Neuronal stem cell (in vitro differentiated cells): ENCODE data around the gene ATP9B.
A peak's percentile ranks its signal among the peaks of the same experiment; 100 is the strongest.

ENCODE experiments used
- DNase-seq: peaks from one replicate; pipeline ENCODE4 v3.0.0-alpha.2; 2013; ENCODE audit warnings: low spot score
- H2AFZ ChIP-seq: one replicate; pipeline ENCODE4 v1.6.1; 2013; ENCODE audit warnings: mild to moderate bottlenecking, low read length, inconsistent platforms
- H2AK5ac ChIP-seq: 2 replicates; pipeline ENCODE4 v1.6.1; 2013; ENCODE audit warnings: low read depth, mild to moderate bottlenecking, inconsistent platforms, low read length, moderate library complexity, mixed read lengths
- H2BK120ac ChIP-seq: 2 replicates; pipeline ENCODE4 v1.6.1; 2013; ENCODE audit warnings: low read depth, mild to moderate bottlenecking, inconsistent platforms, low read length, moderate library complexity, mixed read lengths
- H2BK12ac ChIP-seq: one replicate; pipeline ENCODE4 v1.6.1; 2013; ENCODE audit warnings: low read length, inconsistent platforms
- H2BK15ac ChIP-seq: 2 replicates; pipeline ENCODE4 v1.6.1; 2013; ENCODE audit warnings: mild to moderate bottlenecking, low read length, inconsistent platforms, mixed read lengths
- H2BK5ac ChIP-seq: one replicate; pipeline ENCODE4 v1.6.1; 2013; ENCODE audit warnings: inconsistent platforms, mild to moderate bottlenecking, low read length, moderate library complexity
- H3K14ac ChIP-seq: one replicate; pipeline ENCODE4 v1.6.1; 2013; ENCODE audit warnings: low read length, inconsistent platforms
- H3K18ac ChIP-seq: 2 replicates; pipeline ENCODE4 v1.6.1; 2013; ENCODE audit warnings: low read length, inconsistent platforms
- H3K23ac ChIP-seq: 2 replicates; pipeline ENCODE4 v1.6.1; 2013; ENCODE audit warnings: low read depth, mild to moderate bottlenecking, mixed read lengths, low read length, inconsistent platforms; ENCODE audit not compliant: poor library complexity
- H3K27ac ChIP-seq: replicated peaks from 3 replicates; pipeline ENCODE4 v1.5.1; 2013; ENCODE audit warnings: low read length, inconsistent platforms
- H3K27me3 ChIP-seq, 3 experiments: 2 replicates each; pipeline ENCODE4 v1.6.1; 2013; ENCODE audit warnings: low read length in 3 of 3, mild to moderate bottlenecking in 2 of 3, inconsistent platforms in 1 of 3, low read depth in 1 of 3, mixed read lengths in 1 of 3, moderate library complexity in 1 of 3; ENCODE audit not compliant: control insufficient read depth in 3 of 3, insufficient read depth in 3 of 3
- H3K36me3 ChIP-seq, 2 donors: replicated peaks in 1 of 2; 2 replicates each; pipeline ENCODE4 v1.6.1; 2013; ENCODE audit warnings: low read length in 2 of 2; ENCODE audit not compliant: control insufficient read depth in 2 of 2, insufficient read depth in 2 of 2
- H3K4ac ChIP-seq: 2 replicates; pipeline ENCODE4 v1.6.1; 2013; ENCODE audit warnings: inconsistent platforms, mild to moderate bottlenecking, low read length, moderate library complexity
- H3K4me1 ChIP-seq, 2 donors: 1 replicate in 1 of 2; 2 replicates in 1 of 2; pipeline ENCODE4 v1.6.1; 2013; ENCODE audit warnings: low read length in 2 of 2, low read depth in 1 of 2; ENCODE audit not compliant: control insufficient read depth in 2 of 2, insufficient read depth in 1 of 2
- H3K4me2 ChIP-seq: one replicate; pipeline ENCODE4 v1.6.1; 2013; ENCODE audit warnings: mild to moderate bottlenecking, low read length, inconsistent platforms; ENCODE audit not compliant: insufficient read depth, poor library complexity, severe bottlenecking
- H3K4me3 ChIP-seq, 2 donors: 2 replicates each; pipeline ENCODE4 v1.5.1; 2013; ENCODE audit warnings: low read length in 2 of 2, mild to moderate bottlenecking in 2 of 2, inconsistent platforms in 1 of 2, moderate library complexity in 1 of 2
- H3K79me1 ChIP-seq: one replicate; pipeline ENCODE4 v1.6.1; 2013; ENCODE audit warnings: low read depth, mild to moderate bottlenecking, inconsistent platforms, low read length, moderate library complexity
- H3K9ac ChIP-seq: one replicate; pipeline ENCODE4 v1.6.1; 2013; ENCODE audit warnings: mild to moderate bottlenecking, low read depth, low read length, inconsistent platforms; ENCODE audit not compliant: poor library complexity
- H3K9me3 ChIP-seq, 2 donors: replicated peaks in 1 of 2; 2 replicates each; pipeline versions ENCODE3 to v1.6.1; 2013; ENCODE audit warnings: low read length in 2 of 2, mild to moderate bottlenecking in 2 of 2, inconsistent platforms in 1 of 2, low read depth in 1 of 2, mixed read lengths in 1 of 2, moderate library complexity in 1 of 2; ENCODE audit not compliant: control insufficient read depth in 2 of 2, insufficient read depth in 1 of 2
- H4K8ac ChIP-seq: one replicate; pipeline ENCODE4 v1.6.1; 2013; ENCODE audit warnings: low read depth, mild to moderate bottlenecking, inconsistent platforms, low read length, moderate library complexity
- H4K91ac ChIP-seq: one replicate; pipeline ENCODE4 v1.6.1; 2013; ENCODE audit warnings: low read length, low read depth, mild to moderate bottlenecking, inconsistent platforms; ENCODE audit not compliant: poor library complexity
- WGBS, 2 donors: extraction: QIAGEN DNeasy Blood & Tissue Kit; methylation state at CpG; one replicate each; pipeline ENCODE4 v1.1.7; 2013; ENCODE audit warnings: missing lambda C conversion rate in 2 of 2, mixed read lengths in 1 of 2; ENCODE audit not compliant: insufficient read length in 2 of 2, insufficient replicate concordance in 1 of 2; ENCODE audit errors: extremely low coverage in 2 of 2; 5-methylcytosine and 5-hydroxymethylcytosine counted together

The ATP9B gene

GRCh38 chr18:79345981-79346380, 276.8 kb downstream of the ATP9B start:
- DNase-seq, result no peak
- Histone ChIP-seq H3K14ac (no peak overlapping the region), H3K9ac (peak overlapping the region; percentile 53), H3K79me1 (peaks cover 6% of the 10 kb centered on the region), H2BK15ac (no peak overlapping the region), H2AFZ (no peak overlapping the region), H3K27me3 (no peaks in the 10 kb centered on the region), H2BK120ac (no peak overlapping the region), H3K4me1 (peaks cover 0 to 2% of the 10 kb centered on the region in 2 donors), H2AK5ac (no peak overlapping the region), H4K8ac (peak overlapping the region; percentile 97), H3K4ac (no peak overlapping the region), H2BK12ac (no peak overlapping the region), H3K36me3 (peaks cover 43 to 74% of the 10 kb centered on the region in 2 donors), H2BK5ac (no peak overlapping the region), H3K23ac (peak overlapping the region; percentile 83), H3K18ac (peak overlapping the region; percentile 67), H3K9me3 (peaks cover 0 to 8% of the 10 kb centered on the region in 2 donors), H3K27ac (no peak overlapping the region), H3K4me2 (no peak overlapping the region), H3K4me3 (peak overlapping the region in 1 of 2 donors; percentile 44), H4K91ac (peak overlapping the region; percentile 90)
- WGBS, 2 donors, result no CpG with 5 or more reads among the region's 26 CpGs

- DNase-seq, result no peak
- no peak overlapping the region for H3K14ac ChIP-seq
- no peak overlapping the region for H3K18ac ChIP-seq
- H3K4me2 ChIP-seq, result no peak overlapping the region
- H4K8ac ChIP-seq, result no peak overlapping the region
- no CpG with 5 or more reads among the region's 5 CpGs for WGBS, 2 donors
- H4K91ac ChIP-seq, result no peak overlapping the region
- peaks cover 6% of the 10 kb centered on the region for H3K79me1 ChIP-seq
- no peak overlapping the region for H2AK5ac ChIP-seq
- H3K36me3 ChIP-seq, result peaks cover 41 to 78% of the 10 kb centered on the region in 2 donors
- no peak overlapping the region for H2BK120ac ChIP-seq
- no peak overlapping the region for H2AFZ ChIP-seq
- H2BK12ac ChIP-seq, result no peak overlapping the region
- no peak overlapping the region for H3K4ac ChIP-seq
- no peak overlapping the region for H3K9ac ChIP-seq
- H3K4me3 ChIP-seq, result no peak overlapping the region
- no peak overlapping the region for H3K23ac ChIP-seq
- H2BK5ac ChIP-seq, result no peak overlapping the region
- H3K4me1 ChIP-seq, result peaks cover 0 to 2% of the 10 kb centered on the region in 2 donors
- H3K27me3 ChIP-seq, result no peaks in the 10 kb centered on the region
- peaks cover 0 to 8% of the 10 kb centered on the region in 2 donors for H3K9me3 ChIP-seq
- no peak overlapping the region for H2BK15ac ChIP-seq
- H3K27ac ChIP-seq, result no peak overlapping the region
Measured at GRCh38 chr18:79348066-79348465, 278.9 kb downstream of the ATP9B start.

GRCh38 chr18:79352432-79352831, 283.2 kb downstream of the ATP9B start:
- Histone ChIP-seq H3K14ac (no peak overlapping the region), H3K9me3 (peaks cover 0 to 2% of the 10 kb centered on the region in 2 donors), H4K91ac (no peak overlapping the region), H3K23ac (no peak overlapping the region), H2BK12ac (no peak overlapping the region), H2AFZ (no peak overlapping the region), H2BK5ac (no peak overlapping the region), H2BK15ac (no peak overlapping the region), H4K8ac (no peak overlapping the region), H3K4me3 (no peak overlapping the region), H3K36me3 (peaks cover 16 to 43% of the 10 kb centered on the region in 2 donors), H3K27ac (no peak overlapping the region), H3K27me3 (no peaks in the 10 kb centered on the region), H3K18ac (no peak overlapping the region), H3K4me2 (no peak overlapping the region), H3K9ac (no peak overlapping the region), H2AK5ac (no peak overlapping the region), H3K4me1 (no peaks in the 10 kb centered on the region), H3K79me1 (peaks cover 3% of the 10 kb centered on the region), H3K4ac (no peak overlapping the region), H2BK120ac (no peak overlapping the region)
- no CpG with 5 or more reads among the region's 6 CpGs for WGBS, 2 donors
- no peak for DNase-seq

- Histone ChIP-seq H2AFZ (no peak overlapping the region), H3K23ac (no peak overlapping the region), H4K91ac (no peak overlapping the region), H3K4me2 (no peak overlapping the region), H2BK120ac (no peak overlapping the region), H3K9me3 (peaks cover 0 to 2% of the 10 kb centered on the region in 2 donors), H3K36me3 (peaks cover 12 to 34% of the 10 kb centered on the region in 2 donors), H2BK5ac (no peak overlapping the region), H3K4ac (no peak overlapping the region), H4K8ac (no peak overlapping the region), H3K4me1 (no peaks in the 10 kb centered on the region), H3K27ac (no peak overlapping the region), H2BK12ac (no peak overlapping the region), H3K79me1 (peaks cover 3% of the 10 kb centered on the region), H3K27me3 (no peaks in the 10 kb centered on the region), H3K18ac (no peak overlapping the region), H2BK15ac (no peak overlapping the region), H3K14ac (no peak overlapping the region), H3K9ac (no peak overlapping the region), H3K4me3 (no peak overlapping the region), H2AK5ac (no peak overlapping the region)
- no CpG with 5 or more reads among the region's 17 CpGs for WGBS, 2 donors
- no peak for DNase-seq
Measured at GRCh38 chr18:79353267-79353666, 284.1 kb downstream of the ATP9B start.
